Measurements from ENCODE around the gene NIBAN1. TPM values are rescaled to one million over a fixed set of nuclear protein-coding genes. Genes with fewer than 3 reads are reported as not detected.

The NIBAN1 gene
- total RNA-seq, 2 experiments from 2014 or later, result 4.2 to 4.5 TPM

Other genes with a start within 250 kb of the NIBAN1 start
- 10 to 100 TPM in 1 of 2 experiments, 1 to 10 TPM in 1; 9.9 to 10.5 TPM for gene EDEM3, start 219.7 kb downstream of the NIBAN1 start, total RNA-seq
- gene RNF2, start 71.0 kb upstream of the NIBAN1 start, total RNA-seq, result 10 to 100 TPM; 19.2 to 23.4 TPM
- 10 to 100 TPM; 26.6 to 28.7 TPM for gene TRMT1L, start 182.4 kb upstream of the NIBAN1 start, total RNA-seq
- gene SWT1, start 182.7 kb upstream of the NIBAN1 start, total RNA-seq, result 1 to 10 TPM; 1.7 to 2.9 TPM